Ovary (tissue), 9 donors: Measurements from ENCODE around the gene KCNMB2. TPM values are rescaled to one million over a fixed set of nuclear protein-coding genes. Genes with fewer than 3 reads are reported as not detected.

ENCODE experiments used
- DNase-seq, 5 donors: peaks; one replicate each; pipeline ENCODE4 v3.0.0-alpha.2; 2019 to 2020
- H3K27ac ChIP-seq, 2 donors: fragments of 200-600 bp; one replicate each; pipeline versions ENCODE4 v1.5.1 to v1.8.0; 2019 to 2022
- H3K27me3 ChIP-seq: fragments of 200-600 bp; one replicate; pipeline ENCODE4 v1.8.0; 2022
- H3K36me3 ChIP-seq: fragments of 200-600 bp; sonication (generic); one replicate; pipeline ENCODE4 v1.5.1; 2019
- H3K4me1 ChIP-seq: one replicate; pipeline ENCODE4 v1.8.1; 2013; ENCODE audit warnings: mild to moderate bottlenecking, moderate library complexity; ENCODE audit not compliant: insufficient read depth
- H3K4me3 ChIP-seq: fragments of 200-600 bp; sonication (generic); one replicate; pipeline ENCODE4 v1.5.1; 2017
- H3K9me3 ChIP-seq, 2 donors: fragments of 200-600 bp in 1 of 2; sonication (generic) in 1 of 2; one replicate each; pipeline versions ENCODE4 v1.5.1 to v1.8.1; 2013 to 2019; ENCODE audit warnings: mild to moderate bottlenecking in 1 of 2, moderate library complexity in 1 of 2
- CTCF ChIP-seq, 3 donors: fragments of 450-650 bp in 2 of 3; fragments of 200-600 bp in 1 of 3; IDR thresholded peaks; one replicate each; pipeline versions ENCODE4 v1.5.1 to v1.8.0; 2016 to 2022; ENCODE audit warnings: antibody characterized with exemption in 3 of 3, mild to moderate bottlenecking in 1 of 3
- EP300 ChIP-seq: sonication (generic); formaldehyde crosslinking; IDR thresholded peaks from one replicate; pipeline ENCODE4 v1.6.1; 2017; ENCODE audit warnings: antibody characterized with exemption
- POLR2A ChIP-seq: fragments of 450-650 bp; IDR thresholded peaks from one replicate; pipeline ENCODE4 v1.6.1; 2017; ENCODE audit warnings: antibody characterized with exemption, mild to moderate bottlenecking, moderate library complexity
- WGBS, 3 donors: extraction: QIAGEN DNeasy Blood & Tissue Kit in 1 of 3; methylation state at CpG; one replicate each; pipeline versions ENCODE4 v1.1.5 to v1.1.7; 2013 to 2017; 5-methylcytosine and 5-hydroxymethylcytosine counted together
- intact Hi-C, 4 donors: fragments of 100-400 bp; cut with DNase I; formaldehyde crosslinking; loops; one replicate each; pipeline versions ENCODE4 v1.11.0 to v1.15.1; 2022 to 2023
- polyA plus RNA-seq, 2 donors: library from polyadenylated mRNA; stranded (reverse); fragments of 200-250 nt in 1 of 2; fragments of 350-450 nt in 1 of 2; fragmentation: Illumina TruSeq in 1 of 2; extraction: RNeasy Lipid Tissue Mini Kit (QIAGEN cat#74804) in 1 of 2; gene quantifications; one replicate each; pipeline ENCODE4 v1.2.3, GENCODE V29; 2013 to 2014
- total RNA-seq, 7 donors: library from RNA; depleted of rRNA in 2 of 7; stranded (reverse); fragments of >200 nt in 2 of 7; fragmentation: NEBNext Ultra II Directional in 3 of 7; extraction: Animal tissue kit (Norgen Biotek cat#: 25700) in 3 of 7; gene quantifications; one replicate each; pipeline versions ENCODE4 v1.1.0 to v1.2.4, GENCODE V29; 2016 to 2023
- donor health status: DM: no; HTN: no; CAD: no; lungs with moderate emphysema.
- donor health status: DM: no; HTN: no; CAD: no.
- donor health status: Bipolar disorder and iron deficiency.
- donor health status: DM: yes; HTN: yes; CAD: no.
- donor health status: DM: no; HTN: no; CAD: no.
- donor health status: DM: yes; HTN: yes; CAD: no.

The KCNMB2 gene
- total and polyA plus RNA-seq, 9 donors, result 5.7 to 11.6 (median 7.5) TPM

- H3K36me3 ChIP-seq, result no peaks in the 10 kb centered on the region
- no peak overlapping the region for H3K4me3 ChIP-seq
- H3K27me3 ChIP-seq, result no peaks in the 10 kb centered on the region
- H3K27ac ChIP-seq, result no peak overlapping the region
- no peaks in the 10 kb centered on the region for H3K9me3 ChIP-seq
- 27 to 46% (median 36%) methylated on average over 3 of the region's 3 CpGs for WGBS, 3 donors
- DNase-seq, result peak; percentile 22 to 51 (median 34)
- TF ChIP-seq CTCF (IDR thresholded peaks at IDR 0.05) (no peak), EP300 (no peak), POLR2A (no peak)
- peaks cover 3% of the 10 kb centered on the region for H3K4me1 ChIP-seq
- intact Hi-C loops, result no loop called here
Observed at GRCh38 chr3:178623666-178624255, 87.5 kb downstream of the KCNMB2 start.

- H3K4me3 ChIP-seq, result no peak overlapping the region
- intact Hi-C loops, result no loop called here
- no peak for DNase-seq
- H3K36me3 ChIP-seq, result no peaks in the 10 kb centered on the region
- no peaks in the 10 kb centered on the region for H3K9me3 ChIP-seq
- H3K27me3 ChIP-seq, result no peaks in the 10 kb centered on the region
- TF ChIP-seq POLR2A (no peak), CTCF (IDR thresholded peaks at IDR 0.05) (no peak), EP300 (no peak)
- H3K4me1 ChIP-seq, result peaks cover 3% of the 10 kb centered on the region
- H3K27ac ChIP-seq, result no peak overlapping the region
Observed at GRCh38 chr3:178624276-178624675, 88.0 kb downstream of the KCNMB2 start.

- no peaks in the 10 kb centered on the region for H3K27me3 ChIP-seq
- 88 to 96% (median 94%) methylated on average over 7 of the region's 7 CpGs for WGBS, 3 donors
- no peak overlapping the region for H3K27ac ChIP-seq
- intact Hi-C loops, result no loop called here
- H3K4me3 ChIP-seq, result no peak overlapping the region
- TF ChIP-seq EP300, result no peak
- TF ChIP-seq POLR2A, result no peak
- TF ChIP-seq CTCF (IDR thresholded peaks at IDR 0.05), result no peak
- H3K4me1 ChIP-seq, result peaks cover 3% of the 10 kb centered on the region
- no peaks in the 10 kb centered on the region for H3K36me3 ChIP-seq
- no peaks in the 10 kb centered on the region for H3K9me3 ChIP-seq
- peak in 2 of 5 donors; percentile 22 to 27 for DNase-seq
Observed at GRCh38 chr3:178625053-178625600, 88.9 kb downstream of the KCNMB2 start.

GRCh38 chr3:178628037-178628436 lies 91.8 kb downstream of the KCNMB2 start:
- Histone ChIP-seq H3K9me3 (no peaks in the 10 kb centered on the region), H3K4me3 (no peak overlapping the region), H3K27me3 (no peaks in the 10 kb centered on the region), H3K4me1 (peaks cover 2% of the 10 kb centered on the region), H3K36me3 (no peaks in the 10 kb centered on the region), H3K27ac (no peak overlapping the region)
- no peak for DNase-seq
- intact Hi-C loops, result no loop called here
- TF ChIP-seq POLR2A (no peak), CTCF (IDR thresholded peaks at IDR 0.05) (no peak), EP300 (no peak)
